ENCODE data around the gene C11orf86. TPM values are rescaled to one million over a fixed set of nuclear protein-coding genes. Genes with fewer than 3 reads are reported as not detected.
"Not testable (repeated sequence)": the region's sequence is repeated elsewhere in the genome, so short reads cannot be mapped to it uniquely, and the experiment has no call there.

Gene C11orf86
- total RNA-seq, 1 donor, result not detected

GRCh38 chr11:66987158-66987620 is 12.1 kb downstream of the C11orf86 start:
- no peak for TF ChIP-seq CTCF (IDR thresholded peaks at IDR 0.05; ENCODE audit: insufficient read depth, low read length)
- H3K4me3 ChIP-seq (ENCODE audit: low read depth, low read length), result no peak overlapping the region
- no peak for DNase-seq (ENCODE audit: low read depth)

GRCh38 chr11:66987924-66988637 is 13.0 kb downstream of the C11orf86 start:
- no peak for DNase-seq (ENCODE audit: low read depth)

GRCh38 chr11:66988741-66989140 is 13.6 kb downstream of the C11orf86 start:
- H3K4me3 ChIP-seq (ENCODE audit: low read depth, low read length); DNase-seq (ENCODE audit: low read depth): not testable (repeated sequence)

More at GRCh38 chr11:66987924-66988637, 13.0 kb downstream of the C11orf86 start:
- no peak overlapping the region for H3K4me3 ChIP-seq (ENCODE audit: low read depth, low read length)
- TF ChIP-seq CTCF (IDR thresholded peaks at IDR 0.05; ENCODE audit: insufficient read depth, low read length), result no peak

GRCh38 chr11:66989360-66989759 is 14.3 kb downstream of the C11orf86 start:
- H3K4me3 ChIP-seq (ENCODE audit: low read depth, low read length); DNase-seq (ENCODE audit: low read depth): not testable (repeated sequence)

- H3K4me3 ChIP-seq (ENCODE audit: low read depth, low read length), result no peak overlapping the region
- no peak for TF ChIP-seq CTCF (IDR thresholded peaks at IDR 0.05; ENCODE audit: insufficient read depth, low read length)
- no peak for DNase-seq (ENCODE audit: low read depth)
Observed at GRCh38 chr11:66992041-66992440, 16.9 kb downstream of the C11orf86 start.

GRCh38 chr11:66996609-66997273 is 21.6 kb downstream of the C11orf86 start:
- DNase-seq (ENCODE audit: low read depth), result peak; percentile 65
- H3K4me3 ChIP-seq (ENCODE audit: low read depth, low read length), result no peak overlapping the region
- no peak for TF ChIP-seq CTCF (IDR thresholded peaks at IDR 0.05; ENCODE audit: insufficient read depth, low read length)

- TF ChIP-seq CTCF (IDR thresholded peaks at IDR 0.05; ENCODE audit: insufficient read depth, low read length), result no peak
- DNase-seq (ENCODE audit: low read depth), result no peak
- no peak overlapping the region for H3K4me3 ChIP-seq (ENCODE audit: low read depth, low read length)
Observed at GRCh38 chr11:66999555-66999954, 24.5 kb downstream of the C11orf86 start.
